Measurements from ENCODE around the gene KISS1R. TPM values are rescaled to one million over a fixed set of nuclear protein-coding genes. Genes with fewer than 3 reads are reported as not detected.

The KISS1R gene
- total RNA-seq, 1 experiment from 2014 or later: 16.6 TPM

- H3K4me3 ChIP-seq (ENCODE audit: low read depth, low read length): no peak overlapping the region
- no TSS peak for BruUV-seq (replicated peaks)
- Mint-ChIP-seq H3K4me1 (ENCODE audit: low read depth, unreplicated experiment) (no peaks in the 10 kb centered on the region), H3K27me3 (ENCODE audit: insufficient read depth, unreplicated experiment) (no peaks in the 10 kb centered on the region), H3K9me3 (ENCODE audit: unreplicated experiment) (no peaks in the 10 kb centered on the region), H3K27ac (ENCODE audit: unreplicated experiment) (no peak overlapping the region), H3K36me3 (ENCODE audit: insufficient read depth, unreplicated experiment) (peaks cover 86% of the 10 kb centered on the region), H3K4me3 (ENCODE audit: unreplicated experiment) (no peak overlapping the region)
- TF ChIP-seq CTCF (IDR thresholded peaks at IDR 0.05; ENCODE audit: insufficient read depth in 1 of 2, low read depth in 1 of 2, low read length in 1 of 2, severe bottlenecking in 1 of 2, unreplicated experiment in 1 of 2): no peak
- POLR2A ChIA-PET: no interaction called here
- H3K9me3 ChIP-seq: no peaks in the 10 kb centered on the region
- H3K27me3 ChIP-seq (replicated peaks; ENCODE audit: control insufficient read depth, insufficient read depth, low read length): no peaks in the 10 kb centered on the region
- CTCF ChIA-PET: no interaction called here
- H3K36me3 ChIP-seq (ENCODE audit: control insufficient read depth, insufficient read depth, low read length): peaks cover 8% of the 10 kb centered on the region
- H3K4me1 ChIP-seq: no peaks in the 10 kb centered on the region; the same call in 1 of the 2 replicates
- DNase-seq: no peak
- intact Hi-C loops (cut with micrococcal nuclease; ENCODE audit: unreplicated experiment): loop anchor here (10.0 kb wide), 1 partner anchor 94 kb away; no protein-coding TSS in a partner anchor
Measured at GRCh38 chr19:868458-869244, 48.5 kb upstream of the KISS1R start.

GRCh38 chr19:869245-870177 is 47.6 kb upstream of the KISS1R start:
- no peaks in the 10 kb centered on the region for H3K9me3 Mint-ChIP-seq (ENCODE audit: unreplicated experiment)
- Histone ChIP-seq H3K4me3 (ENCODE audit: low read depth, low read length) (no peak overlapping the region), H3K9me3 (no peaks in the 10 kb centered on the region), H3K4me1 (no peaks in the 10 kb centered on the region; the same call in 1 of the 2 replicates), H3K36me3 (ENCODE audit: control insufficient read depth, insufficient read depth, low read length) (peaks cover 8% of the 10 kb centered on the region), H3K27me3 (replicated peaks; ENCODE audit: control insufficient read depth, insufficient read depth, low read length) (no peaks in the 10 kb centered on the region)
- no peak for DNase-seq
- H3K27me3 Mint-ChIP-seq (ENCODE audit: insufficient read depth, unreplicated experiment): no peaks in the 10 kb centered on the region
- CTCF ChIA-PET: no interaction called here
- H3K4me3 Mint-ChIP-seq (ENCODE audit: unreplicated experiment): no peak overlapping the region
- no peak overlapping the region for H3K27ac Mint-ChIP-seq (ENCODE audit: unreplicated experiment)
- no peak for TF ChIP-seq CTCF (IDR thresholded peaks at IDR 0.05; ENCODE audit: insufficient read depth in 1 of 2, low read depth in 1 of 2, low read length in 1 of 2, severe bottlenecking in 1 of 2, unreplicated experiment in 1 of 2)
- no peaks in the 10 kb centered on the region for H3K4me1 Mint-ChIP-seq (ENCODE audit: low read depth, unreplicated experiment)
- POLR2A ChIA-PET: no interaction called here
- peaks cover 78% of the 10 kb centered on the region for H3K36me3 Mint-ChIP-seq (ENCODE audit: insufficient read depth, unreplicated experiment)
- intact Hi-C loops (cut with micrococcal nuclease; ENCODE audit: unreplicated experiment): loop anchor here (10.0 kb wide), 1 partner anchor 95 kb away; no protein-coding TSS in a partner anchor
- no TSS peak for BruUV-seq (replicated peaks)

- Mint-ChIP-seq H3K27me3 (ENCODE audit: insufficient read depth, unreplicated experiment) (no peaks in the 10 kb centered on the region), H3K36me3 (ENCODE audit: insufficient read depth, unreplicated experiment) (peaks cover 79% of the 10 kb centered on the region), H3K27ac (ENCODE audit: unreplicated experiment) (peak overlapping the region; percentile 61), H3K4me3 (ENCODE audit: unreplicated experiment) (peak overlapping the region; percentile 32), H3K9me3 (ENCODE audit: unreplicated experiment) (no peaks in the 10 kb centered on the region), H3K4me1 (ENCODE audit: low read depth, unreplicated experiment) (no peaks in the 10 kb centered on the region)
- no peaks in the 10 kb centered on the region for H3K9me3 ChIP-seq
- POLR2A ChIA-PET: no interaction called here
- no peaks in the 10 kb centered on the region; the same call in 1 of the 2 replicates for H3K4me1 ChIP-seq
- H3K27me3 ChIP-seq (replicated peaks; ENCODE audit: control insufficient read depth, insufficient read depth, low read length): no peaks in the 10 kb centered on the region
- no peak for DNase-seq
- H3K4me3 ChIP-seq (ENCODE audit: low read depth, low read length): no peak overlapping the region
- CTCF ChIA-PET: no interaction called here
- TF ChIP-seq CTCF (IDR thresholded peaks at IDR 0.05; ENCODE audit: insufficient read depth in 1 of 2, low read depth in 1 of 2, low read length in 1 of 2, severe bottlenecking in 1 of 2, unreplicated experiment in 1 of 2): no peak
- intact Hi-C loops (cut with micrococcal nuclease; ENCODE audit: unreplicated experiment): no loop called here
- BruUV-seq (replicated peaks): no TSS peak
- H3K36me3 ChIP-seq (ENCODE audit: control insufficient read depth, insufficient read depth, low read length): peaks cover 8% of the 10 kb centered on the region
Measured at GRCh38 chr19:870314-870713, 46.8 kb upstream of the KISS1R start.
